ENCODE results near the gene GDPD5. TPM values are rescaled to one million over a fixed set of nuclear protein-coding genes. Genes with fewer than 3 reads are reported as not detected.

Gene GDPD5
- total and polyA plus RNA-seq, 10 of the 15 experiments (the other 5 are each of a cell fraction or from before 2014, with no cell fraction given) = 0.10 to 30.0 (median 6.7) TPM

DNA sequence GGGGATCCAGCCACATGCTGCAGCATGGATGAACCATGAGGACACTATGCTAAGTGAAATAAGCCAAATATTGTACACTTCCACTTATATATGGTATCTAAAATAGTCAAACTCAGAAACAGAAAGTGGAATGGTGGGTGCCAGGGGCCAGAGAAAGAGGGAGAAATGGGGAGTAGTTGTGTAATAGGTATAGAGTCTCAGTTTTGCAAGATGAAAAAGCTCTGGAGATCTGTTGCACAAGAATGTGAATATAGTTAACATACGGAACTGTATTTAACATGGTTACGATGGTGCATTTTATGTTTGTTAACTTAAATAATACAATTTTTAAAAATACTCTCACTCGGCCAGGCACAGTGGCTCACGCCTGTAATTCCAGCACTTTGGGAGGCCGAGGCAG, 21.2 kb downstream of the GDPD5 start:
- no peaks in the 10 kb centered on the region for H3K9me3 ChIP-seq (replicated peaks; ENCODE audit: control insufficient read depth, insufficient read depth, low read length)
- RAD21 ChIA-PET (ENCODE audit: unreplicated experiment) = no interaction called here
- no peak for ATAC-seq
- no peak overlapping the region for H3K27ac ChIP-seq (ENCODE audit: control insufficient read depth, insufficient read depth)
- POLR2A ChIA-PET = no interaction called here
- in situ Hi-C loops (cut with MboI) = no loop called here
- no peak overlapping the region for H3K4me3 ChIP-seq
- no peak for DNase-seq (ENCODE audit: low read depth, low spot score)
- H3K9ac ChIP-seq (ENCODE audit: control insufficient read depth, insufficient read depth, low read length) = no peak overlapping the region
- no TSS peak for BruUV-seq (replicated peaks)
- H3K4me1 ChIP-seq (ENCODE audit: control insufficient read depth, insufficient read depth, low read length) = peaks cover 24% of the 10 kb centered on the region
- no peak overlapping the region for H3K4me2 ChIP-seq (ENCODE audit: control insufficient read depth, insufficient read depth)
- no peaks in the 10 kb centered on the region for H3K79me2 ChIP-seq (ENCODE audit: control insufficient read depth, insufficient read depth, low read length)
- intact Hi-C loops (cut with micrococcal nuclease; ENCODE audit: unreplicated experiment) = no loop called here
- H2AFZ ChIP-seq (ENCODE audit: control insufficient read depth, low read depth, low read length) = no peak overlapping the region
- CTCF ChIA-PET = no interaction called here
- no peaks in the 10 kb centered on the region for H3K36me3 ChIP-seq (ENCODE audit: control insufficient read depth in 2 of 2, insufficient read depth in 2 of 2, low read length in 1 of 2)
- FAIRE-seq = no peak
- SMC1A ChIA-PET (ENCODE audit: uncharacterized antibody, unreplicated experiment) = no interaction called here
- no peak for TF ChIP-seq MYB (IDR thresholded peaks at IDR 0.05; ENCODE audit: borderline replicate concordance, low read depth, low read length)
- no peak for TF ChIP-seq IKZF2 (IDR thresholded peaks at IDR 0.05)
- no peak for TF ChIP-seq SRF (IDR thresholded peaks at IDR 0.05; ENCODE audit: low read depth in 2 of 2, low read length in 2 of 2)
- TF ChIP-seq TCF3 (IDR thresholded peaks at IDR 0.05; ENCODE audit: borderline replicate concordance, insufficient read depth, low read depth, low read length) = no peak
- TF ChIP-seq JUNB (IDR thresholded peaks at IDR 0.05) = no peak
- TF ChIP-seq, protein P1, sequence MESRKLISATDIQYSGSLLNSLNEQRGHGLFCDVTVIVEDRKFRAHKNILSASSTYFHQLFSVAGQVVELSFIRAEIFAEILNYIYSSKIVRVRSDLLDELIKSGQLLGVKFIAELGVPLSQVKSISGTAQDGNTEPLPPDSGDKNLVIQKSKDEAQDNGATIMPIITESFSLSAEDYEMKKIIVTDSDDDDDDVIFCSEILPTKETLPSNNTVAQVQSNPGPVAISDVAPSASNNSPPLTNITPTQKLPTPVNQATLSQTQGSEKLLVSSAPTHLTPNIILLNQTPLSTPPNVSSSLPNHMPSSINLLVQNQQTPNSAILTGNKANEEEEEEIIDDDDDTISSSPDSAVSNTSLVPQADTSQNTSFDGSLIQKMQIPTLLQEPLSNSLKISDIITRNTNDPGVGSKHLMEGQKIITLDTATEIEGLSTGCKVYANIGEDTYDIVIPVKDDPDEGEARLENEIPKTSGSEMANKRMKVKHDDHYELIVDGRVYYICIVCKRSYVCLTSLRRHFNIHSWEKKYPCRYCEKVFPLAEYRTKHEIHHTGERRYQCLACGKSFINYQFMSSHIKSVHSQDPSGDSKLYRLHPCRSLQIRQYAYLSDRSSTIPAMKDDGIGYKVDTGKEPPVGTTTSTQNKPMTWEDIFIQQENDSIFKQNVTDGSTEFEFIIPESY (IDR thresholded peaks at IDR 0.05) = no peak
- no peak for TF ChIP-seq RAD51 (IDR thresholded peaks at IDR 0.05)
- TF ChIP-seq, protein P2, sequence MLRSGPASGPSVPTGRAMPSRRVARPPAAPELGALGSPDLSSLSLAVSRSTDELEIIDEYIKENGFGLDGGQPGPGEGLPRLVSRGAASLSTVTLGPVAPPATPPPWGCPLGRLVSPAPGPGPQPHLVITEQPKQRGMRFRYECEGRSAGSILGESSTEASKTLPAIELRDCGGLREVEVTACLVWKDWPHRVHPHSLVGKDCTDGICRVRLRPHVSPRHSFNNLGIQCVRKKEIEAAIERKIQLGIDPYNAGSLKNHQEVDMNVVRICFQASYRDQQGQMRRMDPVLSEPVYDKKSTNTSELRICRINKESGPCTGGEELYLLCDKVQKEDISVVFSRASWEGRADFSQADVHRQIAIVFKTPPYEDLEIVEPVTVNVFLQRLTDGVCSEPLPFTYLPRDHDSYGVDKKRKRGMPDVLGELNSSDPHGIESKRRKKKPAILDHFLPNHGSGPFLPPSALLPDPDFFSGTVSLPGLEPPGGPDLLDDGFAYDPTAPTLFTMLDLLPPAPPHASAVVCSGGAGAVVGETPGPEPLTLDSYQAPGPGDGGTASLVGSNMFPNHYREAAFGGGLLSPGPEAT (IDR thresholded peaks at IDR 0.05; ENCODE audit: low read depth) = no peak
- TF ChIP-seq E2F4 (IDR thresholded peaks at IDR 0.05; ENCODE audit: low read depth, low read length) = no peak
- no peak for TF ChIP-seq TARDBP (IDR thresholded peaks at IDR 0.05; ENCODE audit: borderline replicate concordance)
- no peaks in the 10 kb centered on the region for H3K27me3 ChIP-seq (replicated peaks in 1 of 2; ENCODE audit: control insufficient read depth in 2 of 2, insufficient read depth in 2 of 2, low read length in 1 of 2)
- no peaks in the 10 kb centered on the region for H4K20me1 ChIP-seq (ENCODE audit: control insufficient read depth, insufficient read depth)
- 79% methylated on average over 5 of the region's 5 CpGs for WGBS (ENCODE audit: insufficient coverage, insufficient replicate concordance, low lambda C conversion rate, missing lambda C conversion rate)
